Activated CD4-positive, alpha-beta T cell treated with anti-CD3 and anti-CD28 coated beads, Interleukin-2, amount 10 ng/mL, durations not matched to agents 7 days and 5 days (primary cell): ENCODE measurements around the gene IGFLR1. TPM values are rescaled to one million over a fixed set of nuclear protein-coding genes. Genes with fewer than 3 reads are reported as not detected.
A peak's percentile ranks its signal among the peaks of the same experiment; 100 is the strongest.

ENCODE experiments used
- CTCF ChIA-PET: fragments of 350-600 bp; sonication (Branson Sonifier 250); formaldehyde crosslinking; loops from one replicate; lab custom pipeline; 2021; ENCODE audit warnings: antibody characterized with exemption; lab: Charles Lee
- POLR2A ChIA-PET: fragments of 350-600 bp; sonication (Branson Sonifier 250); formaldehyde crosslinking; loops from one replicate; lab custom pipeline; 2021; ENCODE audit warnings: antibody characterized with exemption; lab: Charles Lee
- DNase-seq: peaks from one replicate; pipeline ENCODE4 v3.0.0-alpha.2; 2020
- H3K27ac Mint-ChIP-seq: one replicate; pipeline ENCODE4 v1.8.0; 2021; ENCODE audit warnings: mild to moderate bottlenecking, moderate library complexity, mixed read lengths
- H3K27me3 Mint-ChIP-seq: one replicate; pipeline ENCODE4 v1.8.0; 2021; ENCODE audit warnings: mixed read lengths
- H3K36me3 Mint-ChIP-seq: one replicate; pipeline ENCODE4 v1.8.0; 2021; ENCODE audit warnings: low read depth, mixed read lengths
- H3K4me1 Mint-ChIP-seq: one replicate; pipeline ENCODE4 v1.8.0; 2021; ENCODE audit warnings: mixed read lengths
- H3K4me3 Mint-ChIP-seq: one replicate; pipeline ENCODE4 v1.8.0; 2021; ENCODE audit warnings: mild to moderate bottlenecking, moderate library complexity, mixed read lengths
- H3K9me3 Mint-ChIP-seq: one replicate; pipeline ENCODE4 v1.8.0; 2021; ENCODE audit warnings: mixed read lengths
- total RNA-seq, 2 experiments: library from RNA; stranded (reverse); gene quantifications; one replicate each; pipeline ENCODE4 v1.2.3, GENCODE V29; 2021

IGFLR1 gene
- total RNA-seq, 2 experiments from 2014 or later = 53.7 to 54.6 TPM

- Mint-ChIP-seq H3K9me3 (no peaks in the 10 kb centered on the region), H3K27me3 (no peaks in the 10 kb centered on the region), H3K4me1 (peaks cover 38% of the 10 kb centered on the region), H3K36me3 (peaks cover 38% of the 10 kb centered on the region), H3K27ac (no peak overlapping the region), H3K4me3 (no peak overlapping the region)
- ChIA-PET POLR2A (interaction anchor here (0.6 kb wide), 1 partner anchor 10 kb away, joined by 3 read pairs; the partner anchor contains the start of gene LIN37), CTCF (interaction anchor here (0.6 to 2.2 kb wide), 7 partner anchors 7 to 392 kb away, joined by 3 to 13 read pairs (median 4); partner anchors contain the start of genes ALKBH6, PSENEN and U2AF1L4)
- DNase-seq = no peak
Observed at GRCh38 chr19:35738021-35738886, 4.0 kb downstream of the IGFLR1 start.

GRCh38 chr19:35736913-35737886 lies 5.1 kb downstream of the IGFLR1 start:
- Mint-ChIP-seq H3K9me3 (no peaks in the 10 kb centered on the region), H3K4me1 (peaks cover 28% of the 10 kb centered on the region), H3K36me3 (peaks cover 30% of the 10 kb centered on the region), H3K4me3 (no peak overlapping the region), H3K27ac (no peak overlapping the region), H3K27me3 (no peaks in the 10 kb centered on the region)
- peak; percentile 48 for DNase-seq
- ChIA-PET POLR2A (no interaction called here), CTCF (interaction anchor here (0.6 to 2.2 kb wide), 11 partner anchors 8 to 393 kb away, joined by 3 to 13 read pairs (median 3); partner anchors contain the start of genes ALKBH6, LIN37, PSENEN and U2AF1L4)

- no peak overlapping the region for H3K27ac Mint-ChIP-seq
- no peak for DNase-seq
- no peaks in the 10 kb centered on the region for H3K9me3 Mint-ChIP-seq
- POLR2A ChIA-PET = no interaction called here
- CTCF ChIA-PET = no interaction called here
- peaks cover 21% of the 10 kb centered on the region for H3K4me1 Mint-ChIP-seq
- H3K4me3 Mint-ChIP-seq = no peak overlapping the region
- H3K36me3 Mint-ChIP-seq = peaks cover 45% of the 10 kb centered on the region
- no peaks in the 10 kb centered on the region for H3K27me3 Mint-ChIP-seq
Observed at GRCh38 chr19:35734889-35735288, 7.4 kb downstream of the IGFLR1 start.

GRCh38 chr19:35734273-35734672 lies 8.0 kb downstream of the IGFLR1 start:
- H3K27ac Mint-ChIP-seq = no peak overlapping the region
- H3K4me1 Mint-ChIP-seq = peaks cover 16% of the 10 kb centered on the region
- peaks cover 49% of the 10 kb centered on the region for H3K36me3 Mint-ChIP-seq
- DNase-seq = no peak
- POLR2A ChIA-PET = no interaction called here
- CTCF ChIA-PET = no interaction called here
- H3K27me3 Mint-ChIP-seq = no peaks in the 10 kb centered on the region
- no peaks in the 10 kb centered on the region for H3K9me3 Mint-ChIP-seq
- H3K4me3 Mint-ChIP-seq = no peak overlapping the region

GRCh38 chr19:35733180-35734125 lies 8.8 kb downstream of the IGFLR1 start:
- Mint-ChIP-seq H3K36me3 (peaks cover 54% of the 10 kb centered on the region), H3K4me3 (no peak overlapping the region), H3K27me3 (no peaks in the 10 kb centered on the region), H3K9me3 (no peaks in the 10 kb centered on the region), H3K27ac (no peak overlapping the region), H3K4me1 (peaks cover 12% of the 10 kb centered on the region)
- POLR2A ChIA-PET = no interaction called here
- CTCF ChIA-PET = no interaction called here
- DNase-seq = no peak

- H3K27me3 Mint-ChIP-seq = no peaks in the 10 kb centered on the region
- H3K36me3 Mint-ChIP-seq = peaks cover 55% of the 10 kb centered on the region
- H3K4me3 Mint-ChIP-seq = no peak overlapping the region
- DNase-seq = no peak
- H3K9me3 Mint-ChIP-seq = no peaks in the 10 kb centered on the region
- H3K4me1 Mint-ChIP-seq = peaks cover 12% of the 10 kb centered on the region
- H3K27ac Mint-ChIP-seq = no peak overlapping the region
- POLR2A ChIA-PET = interaction anchor here (0.6 kb wide), 1 partner anchor 54 kb away, joined by 4 read pairs; no protein-coding TSS in a partner anchor
- CTCF ChIA-PET = interaction anchor here (0.7 to 0.9 kb wide), 2 partner anchors 8 to 9 kb away, joined by 3 read pairs; no protein-coding TSS in a partner anchor
Observed at GRCh38 chr19:35732540-35733179, 9.6 kb downstream of the IGFLR1 start.

- ChIA-PET POLR2A (no interaction called here), CTCF (interaction anchor here (0.7 to 0.9 kb wide), 2 partner anchors 9 kb away, joined by 3 read pairs; no protein-coding TSS in a partner anchor)
- Mint-ChIP-seq H3K4me3 (no peak overlapping the region), H3K27me3 (no peaks in the 10 kb centered on the region), H3K4me1 (peaks cover 5% of the 10 kb centered on the region), H3K27ac (no peak overlapping the region), H3K36me3 (peaks cover 53% of the 10 kb centered on the region), H3K9me3 (no peaks in the 10 kb centered on the region)
- DNase-seq = no peak
Observed at GRCh38 chr19:35731779-35732405, 10.4 kb downstream of the IGFLR1 start.

GRCh38 chr19:35731353-35731752 lies 10.9 kb downstream of the IGFLR1 start:
- no peak for DNase-seq
- Mint-ChIP-seq H3K36me3 (peaks cover 54% of the 10 kb centered on the region), H3K27me3 (no peaks in the 10 kb centered on the region), H3K27ac (no peak overlapping the region), H3K9me3 (no peaks in the 10 kb centered on the region), H3K4me1 (peaks cover 2% of the 10 kb centered on the region), H3K4me3 (no peak overlapping the region)
- CTCF ChIA-PET = no interaction called here
- POLR2A ChIA-PET = no interaction called here

- peaks cover 64% of the 10 kb centered on the region for H3K36me3 Mint-ChIP-seq
- H3K27me3 Mint-ChIP-seq = no peaks in the 10 kb centered on the region
- no peak for DNase-seq
- H3K4me3 Mint-ChIP-seq = no peak overlapping the region
- no peaks in the 10 kb centered on the region for H3K4me1 Mint-ChIP-seq
- no peak overlapping the region for H3K27ac Mint-ChIP-seq
- CTCF ChIA-PET = interaction anchor here (0.8 kb wide), 1 partner anchor 12 kb away, joined by 3 read pairs; no protein-coding TSS in a partner anchor
- no peaks in the 10 kb centered on the region for H3K9me3 Mint-ChIP-seq
- POLR2A ChIA-PET = no interaction called here
Observed at GRCh38 chr19:35730326-35730725, 11.9 kb downstream of the IGFLR1 start.

- DNase-seq = no peak
- H3K36me3 Mint-ChIP-seq = peaks cover 67% of the 10 kb centered on the region
- H3K9me3 Mint-ChIP-seq = no peaks in the 10 kb centered on the region
- no peak overlapping the region for H3K27ac Mint-ChIP-seq
- H3K4me3 Mint-ChIP-seq = no peak overlapping the region
- H3K27me3 Mint-ChIP-seq = no peaks in the 10 kb centered on the region
- ChIA-PET CTCF (interaction anchor here (0.8 to 2.3 kb wide), 2 partner anchors 10 to 11 kb away, joined by 3 to 11 read pairs; no protein-coding TSS in a partner anchor), POLR2A (no interaction called here)
- H3K4me1 Mint-ChIP-seq = no peaks in the 10 kb centered on the region
Observed at GRCh38 chr19:35729763-35730162, 12.5 kb downstream of the IGFLR1 start.

GRCh38 chr19:35729021-35729420 lies 13.2 kb downstream of the IGFLR1 start:
- Mint-ChIP-seq H3K9me3 (no peaks in the 10 kb centered on the region), H3K4me1 (no peaks in the 10 kb centered on the region), H3K36me3 (peaks cover 63% of the 10 kb centered on the region), H3K27me3 (no peaks in the 10 kb centered on the region), H3K27ac (no peak overlapping the region), H3K4me3 (no peak overlapping the region)
- ChIA-PET CTCF (interaction anchor here (1.2 to 2.4 kb wide), 4 partner anchors 8 to 35 kb away, joined by 4 to 11 read pairs (median 9); partner anchors contain the start of gene LIN37), POLR2A (no interaction called here)
- DNase-seq = no peak
